Psoas muscle (tissue), 8 donors: Measurements from ENCODE around the gene GSG1L. TPM values are rescaled to one million over a fixed set of nuclear protein-coding genes. Genes with fewer than 3 reads are reported as not detected.
"Not testable (repeated sequence)": the region's sequence is repeated elsewhere in the genome, so short reads cannot be mapped to it uniquely, and the experiment has no call there.

ENCODE experiments used
- ATAC-seq, 4 donors: fragments of 200-7000 bp; cut with Tn5 transposase; one replicate each; pipeline ENCODE4 v1.9.1; 2020; ENCODE audit warnings: moderate library complexity in 3 of 4, mild to moderate bottlenecking in 2 of 4
- DNase-seq, 2 donors: peaks; one replicate each; pipeline ENCODE4 v3.0.0-alpha.2; 2020
- H3K27ac ChIP-seq: fragments of 200-600 bp; one replicate; pipeline ENCODE4 v1.8.0; 2022
- H3K27me3 ChIP-seq, 3 donors: fragments of 200-600 bp in 1 of 3; one replicate each; pipeline versions ENCODE4 v1.6.1 to v1.8.0; 2013 to 2022; ENCODE audit warnings: low read length in 2 of 3, mild to moderate bottlenecking in 2 of 3, moderate library complexity in 1 of 3; ENCODE audit not compliant: insufficient read depth in 3 of 3
- H3K36me3 ChIP-seq, 2 donors: fragments of 200-600 bp in 1 of 2; one replicate each; pipeline versions ENCODE4 v1.6.1 to v1.8.0; 2013 to 2022; ENCODE audit warnings: low read depth in 1 of 2, mild to moderate bottlenecking in 1 of 2, moderate library complexity in 1 of 2; ENCODE audit not compliant: insufficient read depth in 1 of 2
- H3K4me1 ChIP-seq: fragments of 200-600 bp; one replicate; pipeline ENCODE4 v1.8.0; 2022
- H3K4me3 ChIP-seq: fragments of 200-600 bp; one replicate; pipeline ENCODE4 v1.8.0; 2022; ENCODE audit warnings: mild to moderate bottlenecking
- H3K9me3 ChIP-seq: fragments of 200-600 bp; one replicate; pipeline ENCODE4 v1.8.0; 2022
- WGBS, 3 donors: extraction: QIAGEN DNeasy Blood & Tissue Kit; methylation state at CpG; one replicate each; pipeline versions ENCODE4 v1.1.6 to v1.1.7; 2013; 5-methylcytosine and 5-hydroxymethylcytosine counted together
- intact Hi-C, 2 donors: fragments of 100-400 bp; cut with DNase I; formaldehyde crosslinking; loops; one replicate each; pipeline versions ENCODE4 v1.11.0 to v1.14.2; 2022
- polyA plus RNA-seq, 3 donors: library from polyadenylated mRNA; stranded (reverse); fragments of 200-250 nt; gene quantifications; one replicate each; pipeline ENCODE4 v1.2.3, GENCODE V29; 2013
- total RNA-seq, 4 donors: library from RNA; stranded (reverse); fragmentation: NEBNext Ultra II Directional in 2 of 4; extraction: Animal tissue kit (Norgen Biotek cat#: 25700) in 2 of 4; gene quantifications; one replicate each; pipeline versions ENCODE4 v1.2.1 to v1.2.4, GENCODE V29; 2021 to 2023
- TF ChIP-seq, protein P1 (sequence below): fragments of 200-600 bp; IDR thresholded peaks from one replicate; pipeline ENCODE4 v1.8.0; 2022; ENCODE audit warnings: antibody characterized with exemption
- donor health status: healthy with polysubstance abuse.
- donor health status: DM: no; HTN: no; CAD: no; lungs with moderate emphysema.
- donor health status: Bipolar disorder and iron deficiency.
- donor health status: healthy.
- donor health status: DM: yes; HTN: yes; CAD: no.
- donor health status: DM: no; HTN: no; CAD: no.
- donor health status: DM: no; HTN: no; CAD: no.
- donor health status: DM: yes; HTN: yes; CAD: no.

The GSG1L gene
- total and polyA plus RNA-seq, 7 donors: 0.04 to 0.17 (median 0.08) TPM; not detected in 2

DNA sequence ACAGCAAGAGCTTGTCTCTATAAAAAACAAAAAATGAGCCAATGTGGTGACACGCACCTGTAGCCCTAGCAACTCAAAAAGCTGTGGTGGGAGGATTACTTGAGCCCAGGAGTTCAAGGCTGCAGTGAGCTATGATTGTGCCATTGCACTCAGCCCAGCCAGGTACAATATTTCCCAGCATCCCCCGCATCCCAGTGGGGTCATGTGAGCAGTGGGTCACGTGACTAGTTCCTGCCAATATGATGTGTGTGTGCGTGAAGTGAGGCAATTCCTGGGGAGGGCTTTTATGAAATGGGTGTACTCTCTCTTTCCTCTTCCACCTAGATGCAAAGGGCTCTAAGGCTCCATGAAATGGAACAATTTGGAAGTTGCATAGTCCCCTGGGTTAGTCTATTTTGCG lies 81.3 kb downstream of the GSG1L start:
- no peak for DNase-seq
- Histone ChIP-seq H3K9me3 (peaks cover 4% of the 10 kb centered on the region), H3K27me3 (peaks cover 0 to 4% (median 0%) of the 10 kb centered on the region in 3 donors), H3K4me1 (no peaks in the 10 kb centered on the region), H3K27ac (no peak overlapping the region), H3K36me3 (no peaks in the 10 kb centered on the region), H3K4me3 (no peak overlapping the region)
- TF ChIP-seq, protein P1, sequence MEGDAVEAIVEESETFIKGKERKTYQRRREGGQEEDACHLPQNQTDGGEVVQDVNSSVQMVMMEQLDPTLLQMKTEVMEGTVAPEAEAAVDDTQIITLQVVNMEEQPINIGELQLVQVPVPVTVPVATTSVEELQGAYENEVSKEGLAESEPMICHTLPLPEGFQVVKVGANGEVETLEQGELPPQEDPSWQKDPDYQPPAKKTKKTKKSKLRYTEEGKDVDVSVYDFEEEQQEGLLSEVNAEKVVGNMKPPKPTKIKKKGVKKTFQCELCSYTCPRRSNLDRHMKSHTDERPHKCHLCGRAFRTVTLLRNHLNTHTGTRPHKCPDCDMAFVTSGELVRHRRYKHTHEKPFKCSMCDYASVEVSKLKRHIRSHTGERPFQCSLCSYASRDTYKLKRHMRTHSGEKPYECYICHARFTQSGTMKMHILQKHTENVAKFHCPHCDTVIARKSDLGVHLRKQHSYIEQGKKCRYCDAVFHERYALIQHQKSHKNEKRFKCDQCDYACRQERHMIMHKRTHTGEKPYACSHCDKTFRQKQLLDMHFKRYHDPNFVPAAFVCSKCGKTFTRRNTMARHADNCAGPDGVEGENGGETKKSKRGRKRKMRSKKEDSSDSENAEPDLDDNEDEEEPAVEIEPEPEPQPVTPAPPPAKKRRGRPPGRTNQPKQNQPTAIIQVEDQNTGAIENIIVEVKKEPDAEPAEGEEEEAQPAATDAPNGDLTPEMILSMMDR: no peak
- intact Hi-C loops: no loop called here
- 80 to 95% (median 89%) methylated on average over 5 of the region's 5 CpGs for WGBS, 3 donors
- no peak for ATAC-seq

- Histone ChIP-seq H3K4me3 (no peak overlapping the region), H3K4me1 (no peaks in the 10 kb centered on the region), H3K9me3 (peaks cover 4% of the 10 kb centered on the region), H3K36me3 (no peaks in the 10 kb centered on the region), H3K27me3 (peaks cover 0 to 4% (median 0%) of the 10 kb centered on the region in 3 donors), H3K27ac (no peak overlapping the region)
- ATAC-seq (no peak), DNase-seq (no peak)
- intact Hi-C loops: no loop called here
- 14 to 25% (median 24%) methylated on average over 9 of the region's 9 CpGs for whole genome bisulfite sequencing, 3 donors
- TF ChIP-seq, protein P1: no peak
These were observed 82.4 kb downstream of the GSG1L start for GRCh38 chr16:27980919-27981700.

GRCh38 chr16:27980076-27980775 lies 83.3 kb downstream of the GSG1L start:
- no peak for DNase-seq

DNA sequence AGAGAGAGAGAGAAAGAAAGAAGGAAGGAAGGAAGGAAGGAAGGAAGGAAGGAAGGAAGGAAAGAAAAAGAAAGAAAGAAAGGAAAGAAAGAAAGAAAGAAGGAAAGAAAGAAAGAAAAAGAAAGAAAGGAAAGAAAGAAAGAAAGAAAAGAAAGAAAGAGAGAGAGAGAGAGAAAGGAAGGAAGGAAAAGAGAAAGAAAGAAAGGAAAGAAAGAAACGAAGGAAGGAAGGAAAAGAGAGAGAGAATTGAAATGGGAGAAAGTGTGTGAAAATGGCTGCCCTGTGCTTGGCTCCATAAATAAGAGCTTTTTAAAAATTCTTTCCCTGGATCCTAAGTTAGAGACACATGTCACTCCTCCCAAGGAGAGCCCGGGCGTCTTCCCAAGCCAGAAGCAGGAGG lies 83.8 kb downstream of the GSG1L start:
- H3K9me3 ChIP-seq, intact Hi-C loops, H3K27ac ChIP-seq, H3K4me3 ChIP-seq, H3K4me1 ChIP-seq, DNase-seq, ATAC-seq, H3K36me3 ChIP-seq, H3K27me3 ChIP-seq: not testable (repeated sequence)
- 17 to 19% (median 17%) methylated on average over 3 of the region's 3 CpGs for WGBS, 3 donors

More at GRCh38 chr16:27980076-27980775, 83.3 kb downstream of the GSG1L start:
- WGBS, 3 donors: 23 to 34% (median 29%) methylated on average over 11 of the region's 11 CpGs
- intact Hi-C loops: no loop called here
- Histone ChIP-seq H3K4me1 (no peaks in the 10 kb centered on the region), H3K27me3 (peaks cover 0 to 4% (median 0%) of the 10 kb centered on the region in 3 donors), H3K9me3 (peaks cover 4% of the 10 kb centered on the region), H3K4me3 (no peak overlapping the region), H3K27ac (no peak overlapping the region), H3K36me3 (no peaks in the 10 kb centered on the region)
- TF ChIP-seq, protein P1: no peak
- ATAC-seq: no peak

DNA sequence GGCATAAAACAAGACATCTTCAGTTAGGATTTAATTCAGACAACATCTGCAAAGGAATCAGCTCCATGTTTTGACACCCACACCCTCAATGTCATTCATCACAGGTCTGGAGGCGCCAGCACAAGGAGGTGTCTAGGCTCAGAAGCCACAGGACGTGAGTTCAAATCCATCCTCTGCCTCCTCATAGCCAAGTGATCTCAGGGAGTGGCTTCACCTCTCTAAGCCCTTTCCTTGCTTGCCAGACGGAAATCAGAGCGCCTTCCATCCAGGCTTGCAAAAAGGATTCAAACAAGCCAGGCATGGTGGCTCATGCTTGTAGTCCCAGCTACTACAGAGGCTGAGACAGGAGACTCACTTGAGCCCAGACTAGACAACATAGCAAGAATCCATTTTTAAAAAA lies 84.6 kb downstream of the GSG1L start:
- TF ChIP-seq, protein P1: no peak
- WGBS, 3 donors: 73 to 77% (median 75%) methylated on average over 4 of the region's 4 CpGs
- Histone ChIP-seq H3K4me1 (no peaks in the 10 kb centered on the region), H3K27ac (no peak overlapping the region), H3K27me3 (peaks cover 0 to 4% (median 3%) of the 10 kb centered on the region in 3 donors), H3K9me3 (peaks cover 4% of the 10 kb centered on the region), H3K4me3 (no peak overlapping the region), H3K36me3 (no peaks in the 10 kb centered on the region)
- no peak for ATAC-seq
- DNase-seq: no peak
- intact Hi-C loops: no loop called here
